RWPE1 (cell line): ENCODE results near the gene DHRS2.
"Not testable (repeated sequence)": the region's sequence is repeated elsewhere in the genome, so short reads cannot be mapped to it uniquely, and the experiment has no call there.

Source experiments
- CTCF ChIA-PET: fragments of 350-600 bp; sonication (Branson Sonifier 250); formaldehyde crosslinking; extraction: SDS; loops from one replicate; lab custom pipeline; 2021; lab: Yijun Ruan, JAX
- POLR2A ChIA-PET: fragments of 400-600 bp; formaldehyde crosslinking; extraction: SDS; loops from one replicate; lab custom pipeline; 2020; ENCODE audit warnings: antibody characterized with exemption; ENCODE audit not compliant: low non-redundant PET; lab: Yijun Ruan, JAX
- DNase-seq: peaks from one replicate; pipeline ENCODE4 v3.0.0; 2012; ENCODE audit warnings: low spot score
- H3K27ac ChIP-seq: fragments of 450-650 bp; 2 replicates; pipeline ENCODE4 v1.5.1; 2017
- CTCF ChIP-seq: fragments of 450-650 bp; conservative IDR thresholded peaks from 2 replicates; pipeline ENCODE4 v1.5.1; 2017; ENCODE audit warnings: low read depth, mild to moderate bottlenecking

DHRS2 gene

GRCh38 chr14:23636317-23637211 lies at the start of gene DHRS2:
DHRS2 (plus strand) TSS chr14:23636364; CDS start chr14:23638865, 2,501 bp downstream.
- DNase-seq, result no peak
- POLR2A ChIA-PET, result no interaction called here
- TF ChIP-seq CTCF, result no peak
- CTCF ChIA-PET, result interaction anchor here (0.6 kb wide), 1 partner anchor 47 kb away, joined by 3 read pairs; no protein-coding TSS in a partner anchor
- H3K27ac ChIP-seq, result no peak within 1 kb of the TSS

GRCh38 chr14:23588884-23589598 lies 47.1 kb upstream of the DHRS2 start:
- peak; percentile 85 for DNase-seq
- H3K27ac ChIP-seq, result no peak overlapping the region
- TF ChIP-seq CTCF, result peak; percentile 70
- ChIA-PET POLR2A (no interaction called here), CTCF (interaction anchor here (0.6 to 1.7 kb wide), 16 partner anchors 14 to 497 kb away, joined by 3 to 15 read pairs (median 4); partner anchors contain the start of gene SLC22A17)

GRCh38 chr14:23589606-23590005 lies 46.6 kb upstream of the DHRS2 start:
- DNase-seq, result no peak
- H3K27ac ChIP-seq, result no peak overlapping the region
- POLR2A ChIA-PET, result no interaction called here
- TF ChIP-seq CTCF, result no peak
- CTCF ChIA-PET, result interaction anchor here (0.6 to 1.7 kb wide), 12 partner anchors 15 to 341 kb away, joined by 3 to 15 read pairs (median 4); partner anchors contain the start of gene SLC22A17

- ChIA-PET CTCF (interaction anchor here (0.8 to 1.3 kb wide), 2 partner anchors 55 to 274 kb away, joined by 3 read pairs; no protein-coding TSS in a partner anchor), POLR2A (no interaction called here)
- H3K27ac ChIP-seq, result no peak overlapping the region
- DNase-seq, result no peak
- no peak for TF ChIP-seq CTCF
Observed at GRCh38 chr14:23590198-23590597, 46.0 kb upstream of the DHRS2 start.

GRCh38 chr14:23594191-23594590 lies 42.0 kb upstream of the DHRS2 start:
- POLR2A ChIA-PET, result not testable (repeated sequence)

GRCh38 chr14:23600322-23600707 lies 35.8 kb upstream of the DHRS2 start:
- POLR2A ChIA-PET, result no interaction called here
- H3K27ac ChIP-seq, result no peak overlapping the region
- CTCF ChIA-PET, result no interaction called here
- no peak for DNase-seq
- TF ChIP-seq CTCF, result no peak

More at GRCh38 chr14:23594191-23594590, 42.0 kb upstream of the DHRS2 start:
- not testable (repeated sequence) for H3K27ac ChIP-seq, DNase-seq
- CTCF ChIA-PET, result interaction anchor here (0.7 to 0.8 kb wide), 2 partner anchors 273 to 294 kb away, joined by 3 read pairs; no protein-coding TSS in a partner anchor
